ENCODE data around the gene ABHD4.

The ABHD4 gene

GRCh38 chr14:22589096-22589839 is 8.8 kb upstream of the ABHD4 start, which contains the start of gene DAD1:
Gene DAD1, minus strand, starts transcription at chr14:22589224. Its CDS starts 67 bp downstream, at chr14:22589157.
- H3K9me3 ChIP-seq (ENCODE audit: severe bottlenecking), result no peaks in the 10 kb centered on the region
- no peak for TF ChIP-seq CTCF (IDR thresholded peaks at IDR 0.05; ENCODE audit: low read depth, low read length)
- DNase-seq, result peak; percentile 98
- H3K4me3 ChIP-seq (ENCODE audit: low read depth, low read length), result peak within 1 kb of the TSS; percentile 97
- peaks cover 7% of the 10 kb centered on the region for H3K36me3 ChIP-seq
- peak within 1 kb of the TSS; percentile 53 for H3K27ac ChIP-seq
- H3K27me3 ChIP-seq (ENCODE audit: insufficient read depth, low read depth, severe bottlenecking), result no peaks in the 10 kb centered on the region

GRCh38 chr14:22593189-22593588 is 4.9 kb upstream of the ABHD4 start:
- no peak for DNase-seq
- no peaks in the 10 kb centered on the region for H3K27me3 ChIP-seq (ENCODE audit: insufficient read depth, low read depth, severe bottlenecking)
- H3K9me3 ChIP-seq (ENCODE audit: severe bottlenecking), result no peaks in the 10 kb centered on the region
- H3K4me3 ChIP-seq (ENCODE audit: low read depth, low read length), result no peak overlapping the region
- no peak overlapping the region for H3K27ac ChIP-seq
- no peaks in the 10 kb centered on the region for H3K36me3 ChIP-seq
- no peak for TF ChIP-seq CTCF (IDR thresholded peaks at IDR 0.05; ENCODE audit: low read depth, low read length)

GRCh38 chr14:22593601-22594000 is 4.5 kb upstream of the ABHD4 start:
- no peaks in the 10 kb centered on the region for H3K27me3 ChIP-seq (ENCODE audit: insufficient read depth, low read depth, severe bottlenecking)
- DNase-seq, result no peak
- no peak overlapping the region for H3K4me3 ChIP-seq (ENCODE audit: low read depth, low read length)
- no peak overlapping the region for H3K27ac ChIP-seq
- no peak for TF ChIP-seq CTCF (IDR thresholded peaks at IDR 0.05; ENCODE audit: low read depth, low read length)
- H3K36me3 ChIP-seq, result no peaks in the 10 kb centered on the region
- no peaks in the 10 kb centered on the region for H3K9me3 ChIP-seq (ENCODE audit: severe bottlenecking)

- no peaks in the 10 kb centered on the region for H3K27me3 ChIP-seq (ENCODE audit: insufficient read depth, low read depth, severe bottlenecking)
- H3K4me3 ChIP-seq (ENCODE audit: low read depth, low read length), result no peak overlapping the region
- H3K27ac ChIP-seq, result no peak overlapping the region
- TF ChIP-seq CTCF (IDR thresholded peaks at IDR 0.05; ENCODE audit: low read depth, low read length), result no peak
- H3K36me3 ChIP-seq, result no peaks in the 10 kb centered on the region
- no peaks in the 10 kb centered on the region for H3K9me3 ChIP-seq (ENCODE audit: severe bottlenecking)
- DNase-seq, result no peak
These were observed 3.9 kb upstream of the ABHD4 start for GRCh38 chr14:22594156-22594716.

- no peak for DNase-seq
- no peak overlapping the region for H3K4me3 ChIP-seq (ENCODE audit: low read depth, low read length)
- H3K36me3 ChIP-seq, result no peaks in the 10 kb centered on the region; the same call in 1 of the 2 replicates
- H3K27me3 ChIP-seq (ENCODE audit: insufficient read depth, low read depth, severe bottlenecking), result no peaks in the 10 kb centered on the region
- no peak for TF ChIP-seq CTCF (IDR thresholded peaks at IDR 0.05; ENCODE audit: low read depth, low read length)
- no peaks in the 10 kb centered on the region for H3K9me3 ChIP-seq (ENCODE audit: severe bottlenecking)
- no peak overlapping the region for H3K27ac ChIP-seq
These were observed 1.7 kb upstream of the ABHD4 start for GRCh38 chr14:22596354-22596879.
